Liver (tissue), 9 donors: Measurements from ENCODE around the gene RBM33. TPM values are rescaled to one million over a fixed set of nuclear protein-coding genes. Genes with fewer than 3 reads are reported as not detected.

Experiments
- DNase-seq: peaks from one replicate; pipeline ENCODE4 v3.0.0-alpha.2; 2017; ENCODE audit warnings: low spot score
- H3K27ac ChIP-seq, 2 donors: one replicate each; pipeline ENCODE4 v1.7.0; 2013; ENCODE audit warnings: inconsistent platforms in 2 of 2, low read length in 2 of 2, control low read depth in 1 of 2, low read depth in 1 of 2, mild to moderate bottlenecking in 1 of 2
- H3K27me3 ChIP-seq, 4 donors: one replicate each; pipeline versions ENCODE4 v1.6.1 to v1.7.0; 2013; ENCODE audit warnings: low read length in 3 of 4, inconsistent platforms in 1 of 4, mild to moderate bottlenecking in 1 of 4, moderate library complexity in 1 of 4; ENCODE audit not compliant: control insufficient read depth in 4 of 4, insufficient read depth in 4 of 4
- H3K36me3 ChIP-seq, 4 donors: one replicate each; pipeline versions ENCODE4 v1.6.1 to v1.7.0; 2013; ENCODE audit warnings: low read length in 3 of 4, mild to moderate bottlenecking in 3 of 4, low read depth in 1 of 4, moderate library complexity in 1 of 4; ENCODE audit not compliant: control insufficient read depth in 4 of 4, insufficient read depth in 3 of 4
- H3K4me1 ChIP-seq, 4 donors: one replicate each; pipeline versions ENCODE4 v1.6.1 to v1.7.0; 2013; ENCODE audit warnings: low read length in 3 of 4, mild to moderate bottlenecking in 3 of 4, moderate library complexity in 1 of 4; ENCODE audit not compliant: control insufficient read depth in 4 of 4, insufficient read depth in 4 of 4
- H3K4me3 ChIP-seq, 3 donors: one replicate each; pipeline versions ENCODE4 v1.6.1 to v1.7.0; 2013; ENCODE audit warnings: low read length in 3 of 3, control low read depth in 1 of 3, low read depth in 1 of 3, mild to moderate bottlenecking in 1 of 3
- H3K9ac ChIP-seq, 2 donors: one replicate each; pipeline ENCODE4 v1.7.0; 2013; ENCODE audit warnings: low read length in 2 of 2, mild to moderate bottlenecking in 2 of 2, moderate library complexity in 2 of 2, control low read depth in 1 of 2, low read depth in 1 of 2
- H3K9me3 ChIP-seq, 4 donors: one replicate each; pipeline versions ENCODE4 v1.6.1 to v1.7.0; 2013; ENCODE audit warnings: low read length in 3 of 4; ENCODE audit not compliant: control insufficient read depth in 4 of 4
- ATF3 ChIP-seq: IDR thresholded peaks from 2 replicates; pipeline ENCODE4 v1.6.1; 2016; ENCODE audit warnings: antibody characterized with exemption
- EGR1 ChIP-seq, 2 donors: IDR thresholded peaks; 2 replicates each; pipeline ENCODE4 v1.6.1; 2016 to 2018; ENCODE audit warnings: antibody characterized with exemption in 2 of 2, low read depth in 2 of 2
- FOXA1 ChIP-seq: IDR thresholded peaks from 2 replicates; pipeline ENCODE4 v1.6.1; 2016; ENCODE audit warnings: antibody characterized with exemption
- FOXA2 ChIP-seq: IDR thresholded peaks from 2 replicates; pipeline ENCODE4 v1.6.1; 2016; ENCODE audit warnings: antibody characterized with exemption
- GABPA ChIP-seq, 2 donors: IDR thresholded peaks in 1 of 2; conservative IDR thresholded peaks in 1 of 2; 2 replicates each; pipeline ENCODE4 v1.6.1; 2016; ENCODE audit warnings: antibody characterized with exemption in 2 of 2, mild to moderate bottlenecking in 1 of 2, moderate library complexity in 1 of 2
- HNF4A ChIP-seq, 2 donors: conservative IDR thresholded peaks; 2 replicates each; pipeline ENCODE4 v1.6.1; 2016; ENCODE audit warnings: antibody characterized with exemption in 2 of 2, mild to moderate bottlenecking in 2 of 2
- JUND ChIP-seq, 2 donors: IDR thresholded peaks; 2 replicates each; pipeline ENCODE4 v1.6.1; 2016; ENCODE audit warnings: antibody characterized with exemption in 2 of 2
- MAX ChIP-seq: IDR thresholded peaks from 2 replicates; pipeline ENCODE4 v1.6.1; 2016; ENCODE audit warnings: antibody characterized with exemption
- NR2F2 ChIP-seq: IDR thresholded peaks from 2 replicates; pipeline ENCODE4 v1.6.1; 2016; ENCODE audit warnings: antibody characterized with exemption
- RAD21 ChIP-seq, 2 donors: IDR thresholded peaks; 2 replicates each; pipeline ENCODE4 v1.6.1; 2016; ENCODE audit warnings: antibody characterized with exemption in 2 of 2, mild to moderate bottlenecking in 2 of 2
- REST ChIP-seq: IDR thresholded peaks from 2 replicates; pipeline ENCODE4 v1.6.1; 2016; ENCODE audit warnings: antibody characterized with exemption, mild to moderate bottlenecking
- RXRA ChIP-seq, 2 donors: IDR thresholded peaks; 2 replicates each; pipeline ENCODE4 v1.6.1; 2017 to 2018; ENCODE audit warnings: antibody characterized with exemption in 2 of 2, mild to moderate bottlenecking in 1 of 2
- SP1 ChIP-seq: IDR thresholded peaks from 2 replicates; pipeline ENCODE4 v1.6.1; 2018; ENCODE audit warnings: antibody characterized with exemption, mild to moderate bottlenecking
- TAF1 ChIP-seq: conservative IDR thresholded peaks from 2 replicates; pipeline ENCODE4 v1.6.1; 2016; ENCODE audit warnings: antibody characterized with exemption, mild to moderate bottlenecking
- YY1 ChIP-seq: IDR thresholded peaks from 2 replicates; pipeline ENCODE4 v1.6.1; 2016; ENCODE audit warnings: antibody characterized with exemption, mild to moderate bottlenecking
- WGBS: extraction: QIAGEN DNeasy Blood & Tissue Kit; methylation state at CpG from one replicate; pipeline ENCODE4 v1.1.7; 2013; 5-methylcytosine and 5-hydroxymethylcytosine counted together
- polyA plus RNA-seq, 2 donors: library from polyadenylated mRNA; stranded (reverse) in 1 of 2; unstranded in 1 of 2; fragments of 200-250 nt in 1 of 2; fragments of >200 nt in 1 of 2; fragmentation: Nextera tagmentation in 1 of 2; extraction: Ambion mirVana in 1 of 2; gene quantifications; one replicate each; pipeline versions ENCODE4 v1.2.1 to v1.2.3, GENCODE V29; 2013 to 2015
- total RNA-seq, 2 donors: library from RNA; depleted of rRNA; stranded (reverse); fragments of >200 nt; gene quantifications; one replicate each; pipeline ENCODE4 v1.2.3, GENCODE V29; 2014
- TF ChIP-seq, protein P1 (sequence below): fragments of 150-350 bp; IDR thresholded peaks from 2 replicates; pipeline ENCODE4 v1.5.1; 2017; ENCODE audit warnings: improper control_type of control experiment, low read depth, low read length; ENCODE audit not compliant: missing input control
- TF ChIP-seq, protein P2 (sequence below): IDR thresholded peaks from 2 replicates; pipeline ENCODE4 v1.6.1; 2016; ENCODE audit warnings: antibody characterized with exemption
- donor health status: healthy.
- donor health status: healthy.
- donor health status: healthy.
- donor health status: healthy.
- donor health status: healthy.

Gene RBM33
- total and polyA plus RNA-seq, 4 donors = 7.8 to 48.9 (median 28.2) TPM

DNA sequence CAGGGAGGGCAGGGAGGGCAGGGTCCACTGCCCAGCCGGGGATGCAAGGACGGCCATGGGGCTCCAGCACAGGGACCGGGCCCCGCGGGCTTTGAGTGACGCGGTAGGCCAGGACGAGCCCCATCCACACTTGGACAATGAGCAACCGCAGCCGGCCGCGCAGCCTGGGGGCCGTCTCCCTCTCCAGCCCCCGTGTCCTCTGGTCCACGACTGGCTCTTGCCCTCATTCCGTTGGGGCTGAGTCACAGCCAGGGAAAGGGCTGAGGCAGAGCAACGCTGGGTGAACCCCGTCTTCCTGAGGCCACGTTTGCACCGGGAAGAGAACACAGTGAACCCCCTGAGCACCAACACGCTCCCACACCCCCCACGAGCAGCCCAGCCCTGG lies 144.1 kb downstream of the RBM33 start:
- DNase-seq = no peak
- no peak overlapping the region for H3K9ac ChIP-seq
- H3K4me3 ChIP-seq = no peak overlapping the region
- no peaks in the 10 kb centered on the region for H3K9me3 ChIP-seq
- no peaks in the 10 kb centered on the region for H3K27me3 ChIP-seq
- peaks cover 2 to 7% (median 6%) of the 10 kb centered on the region in 4 donors for H3K4me1 ChIP-seq
- peaks cover 0 to 4% (median 0%) of the 10 kb centered on the region in 4 donors for H3K36me3 ChIP-seq
- 93% methylated on average over 22 of the region's 22 CpGs for WGBS
- TF ChIP-seq REST (no peak), YY1 (no peak), MAX (no peak), GABPA (IDR thresholded peaks at IDR 0.05 in 1 of 2, conservative IDR thresholded peaks at IDR 0.05 in 1 of 2) (no peak), HNF4A (conservative IDR thresholded peaks at IDR 0.05) (no peak), RXRA (IDR thresholded peaks at IDR 0.05) (no peak), EGR1 (IDR thresholded peaks at IDR 0.05; ENCODE audit: low read depth in 2 of 2) (no peak), SP1 (no peak), FOXA1 (no peak)
- TF ChIP-seq, protein P1, sequence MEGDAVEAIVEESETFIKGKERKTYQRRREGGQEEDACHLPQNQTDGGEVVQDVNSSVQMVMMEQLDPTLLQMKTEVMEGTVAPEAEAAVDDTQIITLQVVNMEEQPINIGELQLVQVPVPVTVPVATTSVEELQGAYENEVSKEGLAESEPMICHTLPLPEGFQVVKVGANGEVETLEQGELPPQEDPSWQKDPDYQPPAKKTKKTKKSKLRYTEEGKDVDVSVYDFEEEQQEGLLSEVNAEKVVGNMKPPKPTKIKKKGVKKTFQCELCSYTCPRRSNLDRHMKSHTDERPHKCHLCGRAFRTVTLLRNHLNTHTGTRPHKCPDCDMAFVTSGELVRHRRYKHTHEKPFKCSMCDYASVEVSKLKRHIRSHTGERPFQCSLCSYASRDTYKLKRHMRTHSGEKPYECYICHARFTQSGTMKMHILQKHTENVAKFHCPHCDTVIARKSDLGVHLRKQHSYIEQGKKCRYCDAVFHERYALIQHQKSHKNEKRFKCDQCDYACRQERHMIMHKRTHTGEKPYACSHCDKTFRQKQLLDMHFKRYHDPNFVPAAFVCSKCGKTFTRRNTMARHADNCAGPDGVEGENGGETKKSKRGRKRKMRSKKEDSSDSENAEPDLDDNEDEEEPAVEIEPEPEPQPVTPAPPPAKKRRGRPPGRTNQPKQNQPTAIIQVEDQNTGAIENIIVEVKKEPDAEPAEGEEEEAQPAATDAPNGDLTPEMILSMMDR = no peak
- TF ChIP-seq, protein P2, sequence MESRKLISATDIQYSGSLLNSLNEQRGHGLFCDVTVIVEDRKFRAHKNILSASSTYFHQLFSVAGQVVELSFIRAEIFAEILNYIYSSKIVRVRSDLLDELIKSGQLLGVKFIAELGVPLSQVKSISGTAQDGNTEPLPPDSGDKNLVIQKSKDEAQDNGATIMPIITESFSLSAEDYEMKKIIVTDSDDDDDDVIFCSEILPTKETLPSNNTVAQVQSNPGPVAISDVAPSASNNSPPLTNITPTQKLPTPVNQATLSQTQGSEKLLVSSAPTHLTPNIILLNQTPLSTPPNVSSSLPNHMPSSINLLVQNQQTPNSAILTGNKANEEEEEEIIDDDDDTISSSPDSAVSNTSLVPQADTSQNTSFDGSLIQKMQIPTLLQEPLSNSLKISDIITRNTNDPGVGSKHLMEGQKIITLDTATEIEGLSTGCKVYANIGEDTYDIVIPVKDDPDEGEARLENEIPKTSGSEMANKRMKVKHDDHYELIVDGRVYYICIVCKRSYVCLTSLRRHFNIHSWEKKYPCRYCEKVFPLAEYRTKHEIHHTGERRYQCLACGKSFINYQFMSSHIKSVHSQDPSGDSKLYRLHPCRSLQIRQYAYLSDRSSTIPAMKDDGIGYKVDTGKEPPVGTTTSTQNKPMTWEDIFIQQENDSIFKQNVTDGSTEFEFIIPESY = no peak
- no peak overlapping the region for H3K27ac ChIP-seq

GRCh38 chr7:155789001-155789725 lies 144.7 kb downstream of the RBM33 start:
- TF ChIP-seq TAF1 (no peak), GABPA (IDR thresholded peaks at IDR 0.05 in 1 of 2, conservative IDR thresholded peaks at IDR 0.05 in 1 of 2) (no peak), FOXA2 (no peak), SP1 (no peak), NR2F2 (no peak), JUND (IDR thresholded peaks at IDR 0.05) (no peak), YY1 (no peak), ATF3 (no peak), RAD21 (IDR thresholded peaks at IDR 0.05) (no peak), RXRA (IDR thresholded peaks at IDR 0.05) (no peak)
- TF ChIP-seq, protein P2 = no peak
- no peak for DNase-seq
- Histone ChIP-seq H3K27ac (no peak overlapping the region), H3K9ac (no peak overlapping the region), H3K36me3 (peaks cover 0 to under 1% (median 0%) of the 10 kb centered on the region in 4 donors), H3K4me1 (peaks cover 2 to 7% (median 6%) of the 10 kb centered on the region in 4 donors), H3K27me3 (no peaks in the 10 kb centered on the region), H3K4me3 (no peak overlapping the region), H3K9me3 (no peaks in the 10 kb centered on the region)
- 93% methylated on average over 29 of the region's 29 CpGs for WGBS
